Immature natural killer cell (primary cell): ENCODE data around the gene PTPRD. TPM values are rescaled to one million over a fixed set of nuclear protein-coding genes. Genes with fewer than 3 reads are reported as not detected.
"Not testable (repeated sequence)": the region's sequence is repeated elsewhere in the genome, so short reads cannot be mapped to it uniquely, and the experiment has no call there.

Experiments
- DNase-seq, 3 donors: peaks; one replicate each; pipeline ENCODE4 v3.0.0; 2022; ENCODE audit warnings: mixed read lengths in 1 of 3
- H3K27ac Mint-ChIP-seq, 6 donors: one replicate each; pipeline ENCODE4 v1.8.0; 2020; ENCODE audit warnings: mixed read lengths in 6 of 6, mild to moderate bottlenecking in 5 of 6, inconsistent platforms in 4 of 6, moderate library complexity in 3 of 6
- H3K27me3 Mint-ChIP-seq, 3 donors: one replicate each; pipeline ENCODE4 v1.8.0; 2020 to 2021; ENCODE audit warnings: low read depth in 3 of 3, mild to moderate bottlenecking in 3 of 3, mixed read lengths in 3 of 3, moderate library complexity in 3 of 3, inconsistent platforms in 1 of 3
- H3K36me3 Mint-ChIP-seq, 3 donors: one replicate each; pipeline ENCODE4 v1.8.0; 2020; ENCODE audit warnings: mixed read lengths in 3 of 3, inconsistent platforms in 2 of 3, mild to moderate bottlenecking in 2 of 3
- H3K4me1 Mint-ChIP-seq, 2 donors: one replicate each; pipeline ENCODE4 v1.8.0; 2020; ENCODE audit warnings: inconsistent platforms in 2 of 2, mild to moderate bottlenecking in 2 of 2, mixed read lengths in 2 of 2, moderate library complexity in 1 of 2
- H3K4me3 Mint-ChIP-seq, 5 donors: one replicate each; pipeline ENCODE4 v1.8.0; 2020; ENCODE audit warnings: mild to moderate bottlenecking in 5 of 5, mixed read lengths in 5 of 5, inconsistent platforms in 3 of 5, moderate library complexity in 3 of 5
- H3K9me3 Mint-ChIP-seq, 6 donors: one replicate each; pipeline ENCODE4 v1.8.0; 2020; ENCODE audit warnings: mild to moderate bottlenecking in 6 of 6, mixed read lengths in 6 of 6, inconsistent platforms in 4 of 6, moderate library complexity in 3 of 6
- polyA plus RNA-seq, 3 donors: library from polyadenylated mRNA; unstranded; fragments of 300-500 nt; fragmentation: Illumina TruSeq; gene quantifications; one replicate each; pipeline ENCODE4 v1.2.3, GENCODE V29; 2021

The PTPRD gene
- polyA plus RNA-seq, 3 donors from 2014 or later, result not detected

DNA sequence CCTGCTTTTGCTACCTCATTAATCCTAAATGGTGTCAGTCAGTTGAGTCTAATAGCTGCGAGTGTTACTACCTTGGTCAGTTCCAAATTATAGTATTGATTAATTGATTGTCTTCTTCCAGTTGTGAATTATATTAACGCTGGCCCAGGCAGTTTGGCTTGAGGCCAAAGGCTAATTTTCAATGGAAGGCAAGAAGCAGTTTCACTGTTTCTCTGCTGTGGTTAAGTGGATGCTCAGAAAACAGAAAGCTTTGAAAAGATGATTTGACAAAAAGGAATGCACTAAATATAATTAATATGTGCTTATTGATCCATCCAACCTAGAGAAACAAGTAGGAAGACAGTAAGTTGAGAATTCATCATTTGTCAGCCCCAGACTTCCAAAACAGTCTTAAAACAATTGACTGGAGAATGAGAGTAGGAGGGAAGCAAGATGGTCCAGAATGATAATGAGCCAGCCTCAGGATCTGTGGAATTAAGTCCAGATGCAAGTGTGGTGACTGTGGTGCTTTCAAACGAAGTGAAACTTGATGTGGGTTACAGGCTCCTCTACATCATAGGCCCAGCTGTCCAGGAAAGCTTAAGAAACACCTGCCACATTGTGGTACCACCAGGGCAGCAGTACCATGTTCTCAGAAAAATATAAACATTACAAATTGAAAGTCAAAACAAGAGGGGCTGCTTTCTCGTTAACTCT, 1442.2 kb downstream of the PTPRD start:
- Mint-ChIP-seq H3K36me3 (no peaks in the 10 kb centered on the region), H3K27ac (no peak overlapping the region)

DNA sequence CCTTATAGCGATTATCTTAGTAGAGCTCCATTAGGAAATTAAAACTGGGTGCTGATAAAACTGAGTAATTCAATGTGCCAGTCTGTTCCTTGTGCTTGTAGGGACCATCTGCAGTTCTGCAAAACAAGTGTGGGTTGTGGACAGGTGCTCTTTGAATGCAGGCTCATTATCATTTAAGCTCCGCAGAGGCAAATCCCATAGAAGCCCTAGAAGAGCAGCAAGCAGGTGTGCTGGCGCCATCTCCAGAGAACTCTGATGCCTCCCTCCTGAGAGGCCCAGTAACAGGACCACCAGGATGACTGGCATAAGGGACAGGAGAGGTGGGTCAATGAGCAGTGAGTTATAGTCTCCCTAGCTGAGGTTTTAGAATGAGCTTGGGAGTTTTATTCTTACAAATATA, 1470.8 kb downstream of the PTPRD start:
- no peak overlapping the region for H3K27ac Mint-ChIP-seq
- H3K36me3 Mint-ChIP-seq, result no peaks in the 10 kb centered on the region

More for the DNA sequence above, 1442.2 kb downstream of the PTPRD start:
- Mint-ChIP-seq H3K9me3 (peaks cover under 1 to 20% (median 7%) of the 10 kb centered on the region in 6 donors), H3K4me1 (no peaks in the 10 kb centered on the region), H3K27me3 (peaks cover 0 to under 1% (median 0%) of the 10 kb centered on the region in 3 donors), H3K4me3 (no peak overlapping the region)
- no peak for DNase-seq

DNA sequence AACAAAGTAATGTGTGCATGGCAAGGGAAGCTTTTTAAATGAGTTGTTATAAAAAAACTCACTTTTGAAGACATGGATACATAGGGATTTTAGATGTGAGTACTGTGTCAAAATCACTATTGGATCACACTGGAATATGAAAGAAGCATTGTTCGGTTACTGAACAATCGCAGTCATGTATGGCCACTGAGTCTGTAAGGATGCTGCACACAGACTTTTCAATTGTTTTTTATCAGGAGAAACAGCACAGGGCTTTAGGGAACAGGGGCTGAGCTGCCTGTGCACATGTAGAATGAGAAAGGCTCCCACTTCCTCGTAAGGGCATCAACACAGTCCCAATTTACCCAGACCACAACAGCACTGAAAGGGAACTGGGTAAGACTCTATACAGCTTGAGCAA, 1479.3 kb downstream of the PTPRD start:
- Mint-ChIP-seq H3K27ac (no peak overlapping the region), H3K4me3 (no peak overlapping the region), H3K27me3 (no peaks in the 10 kb centered on the region), H3K9me3 (peaks cover 1 to 9% (median 5%) of the 10 kb centered on the region in 6 donors), H3K4me1 (no peaks in the 10 kb centered on the region), H3K36me3 (peaks cover 0 to 3% (median 0%) of the 10 kb centered on the region in 3 donors)
- DNase-seq, result no peak

More for the DNA sequence above, 1470.8 kb downstream of the PTPRD start:
- Mint-ChIP-seq H3K27me3 (peaks cover 0 to 5% (median 0%) of the 10 kb centered on the region in 3 donors), H3K4me1 (no peaks in the 10 kb centered on the region), H3K4me3 (no peak overlapping the region), H3K9me3 (peaks cover 0 to 15% (median 2%) of the 10 kb centered on the region in 6 donors)
- no peak for DNase-seq

DNA sequence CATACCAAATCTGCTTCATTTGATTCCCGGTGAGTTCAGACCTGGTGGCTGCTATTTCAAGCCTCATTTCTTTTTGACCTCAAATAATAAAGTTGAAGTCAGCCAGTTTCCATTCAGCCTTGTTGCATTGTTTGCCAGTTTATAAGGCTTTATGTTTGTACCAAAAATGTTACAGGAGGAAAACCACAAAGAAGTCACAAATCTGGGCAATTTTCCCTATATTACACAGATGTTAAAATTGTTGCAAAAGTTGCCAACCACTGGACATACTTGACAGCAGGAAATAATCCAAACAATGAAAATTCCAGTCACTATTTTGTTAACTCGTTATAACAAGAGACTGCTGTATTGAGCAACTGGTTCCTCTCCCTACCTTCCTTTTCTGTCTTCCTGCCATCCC, 1488.2 kb downstream of the PTPRD start:
- Mint-ChIP-seq H3K4me3 (no peak overlapping the region), H3K27me3 (peaks cover 0 to 2% (median 0%) of the 10 kb centered on the region in 3 donors), H3K4me1 (no peaks in the 10 kb centered on the region), H3K9me3 (peaks cover 0 to 13% (median 7%) of the 10 kb centered on the region in 6 donors), H3K36me3 (no peaks in the 10 kb centered on the region), H3K27ac (no peak overlapping the region)
- DNase-seq, result no peak

DNA sequence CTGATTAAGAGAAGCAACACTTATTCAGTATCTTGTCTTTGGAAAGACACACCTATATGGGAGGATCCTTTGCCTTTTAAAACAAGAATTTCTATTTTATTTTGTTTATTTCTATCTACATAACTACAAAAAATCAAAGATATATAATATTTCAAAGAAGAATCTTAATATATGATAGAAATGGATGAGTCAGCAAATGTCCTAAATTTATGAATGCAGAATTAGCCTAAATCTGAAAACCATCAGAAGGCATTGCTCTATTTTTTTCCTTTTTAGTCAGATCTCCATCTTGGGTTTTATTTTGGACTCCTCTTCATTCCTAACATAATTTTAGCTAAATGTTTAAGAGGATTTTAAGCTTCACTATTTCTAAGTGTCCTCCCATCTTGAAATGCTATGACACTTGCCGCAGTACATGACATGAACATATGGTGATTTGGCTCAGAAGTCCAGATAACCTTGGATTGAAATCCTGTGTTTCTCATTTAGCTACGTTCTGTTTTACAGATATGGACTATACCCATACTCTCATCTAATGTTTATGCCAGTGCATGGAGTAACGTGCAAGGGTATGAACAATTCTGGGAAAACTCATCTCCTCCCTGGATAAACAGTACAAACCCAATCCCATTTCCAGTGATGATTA, 1490.4 kb downstream of the PTPRD start:
- H3K4me1 Mint-ChIP-seq, result no peaks in the 10 kb centered on the region
- no peaks in the 10 kb centered on the region for H3K36me3 Mint-ChIP-seq
- H3K27me3 Mint-ChIP-seq, result peaks cover 0 to 2% (median 0%) of the 10 kb centered on the region in 3 donors
- H3K27ac Mint-ChIP-seq, result no peak overlapping the region
- no peak for DNase-seq
- no peak overlapping the region for H3K4me3 Mint-ChIP-seq
- peaks cover 0 to 13% (median 7%) of the 10 kb centered on the region in 6 donors for H3K9me3 Mint-ChIP-seq

DNA sequence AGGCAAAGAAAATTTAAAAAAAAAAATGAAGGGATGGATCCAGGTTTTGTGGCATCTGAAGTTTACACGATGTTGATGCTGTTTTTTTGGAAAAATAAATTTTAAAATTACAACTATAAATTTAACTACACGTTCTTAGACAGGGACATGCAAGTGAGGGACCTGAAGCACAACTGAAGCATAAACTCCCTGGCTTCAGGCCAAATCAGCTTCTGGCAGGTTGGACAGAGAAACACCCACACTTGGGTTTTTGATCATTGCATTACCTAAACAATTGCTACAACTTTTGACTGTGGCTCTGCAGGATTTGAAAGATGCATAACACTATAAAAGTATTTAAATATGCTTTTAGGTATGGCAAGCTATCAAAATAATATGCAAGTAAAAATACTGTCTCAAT, 1494.9 kb downstream of the PTPRD start:
- Mint-ChIP-seq H3K27ac (no peak overlapping the region), H3K27me3 (no peaks in the 10 kb centered on the region), H3K36me3 (no peaks in the 10 kb centered on the region), H3K4me1 (no peaks in the 10 kb centered on the region), H3K4me3 (no peak overlapping the region), H3K9me3 (peaks cover 0 to 8% (median 4%) of the 10 kb centered on the region in 6 donors)
- no peak for DNase-seq

DNA sequence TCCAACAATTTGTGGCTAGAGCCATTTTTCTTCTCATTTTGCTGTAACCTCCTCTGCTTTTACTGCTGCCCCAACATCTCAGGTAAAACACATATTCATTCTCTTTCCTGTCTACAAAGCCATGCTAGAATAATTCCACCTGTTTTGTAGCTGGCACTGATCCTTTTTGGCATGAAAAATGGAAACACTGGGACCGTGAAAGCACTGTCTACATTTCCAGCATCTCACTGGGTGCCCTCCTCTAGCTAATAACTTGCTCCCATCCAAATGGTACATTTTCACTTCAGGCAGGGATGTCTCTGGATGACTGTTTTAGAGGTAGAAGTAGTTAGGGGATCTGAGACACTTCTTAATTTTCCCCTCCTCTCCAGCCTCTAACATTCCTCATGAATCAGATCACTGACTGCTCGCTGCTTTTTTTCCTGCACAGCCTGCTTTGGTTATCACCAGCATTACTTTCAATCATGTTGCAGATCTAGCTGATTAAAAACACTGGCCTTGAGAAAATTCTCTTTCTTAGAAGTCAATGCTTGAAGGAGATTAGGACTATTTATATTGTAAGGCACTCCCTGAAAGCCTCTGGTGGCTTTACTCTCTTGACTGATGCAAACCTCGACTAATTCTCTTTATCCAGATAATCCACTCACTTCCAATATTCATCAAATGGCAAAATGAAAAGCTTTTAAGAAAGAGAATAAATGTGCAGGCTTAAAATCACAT, 1500.6 kb downstream of the PTPRD start:
- Mint-ChIP-seq H3K9me3 (peaks cover 2 to 23% (median 6%) of the 10 kb centered on the region in 6 donors), H3K4me3 (no peak overlapping the region), H3K36me3 (peaks cover 0 to 3% (median 0%) of the 10 kb centered on the region in 3 donors), H3K27me3 (peaks cover 0 to 1% (median 0%) of the 10 kb centered on the region in 3 donors), H3K27ac (no peak overlapping the region), H3K4me1 (no peaks in the 10 kb centered on the region)
- no peak for DNase-seq

DNA sequence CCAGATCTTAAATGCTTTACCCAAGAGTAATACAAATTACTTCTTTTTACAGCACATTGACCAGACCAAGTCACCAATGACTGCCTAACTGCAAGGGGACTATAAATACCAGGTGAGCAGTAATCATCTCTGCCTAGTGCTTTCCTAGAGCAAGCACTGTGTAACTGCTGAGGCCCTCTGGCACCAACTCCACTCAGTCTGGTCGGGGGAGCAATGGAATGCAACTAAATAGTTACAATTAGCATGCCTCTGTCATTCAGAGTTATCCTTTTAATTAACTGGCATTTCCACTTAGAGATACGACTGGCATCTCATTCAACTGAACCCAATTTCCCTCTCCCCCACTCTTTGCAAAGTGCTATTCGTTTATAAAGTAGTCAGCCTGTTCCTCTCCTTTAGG, 1504.2 kb downstream of the PTPRD start:
- DNase-seq, result no peak
- Mint-ChIP-seq H3K9me3 (peaks cover 0 to 36% (median 7%) of the 10 kb centered on the region in 6 donors), H3K4me3 (no peak overlapping the region), H3K27ac (no peak overlapping the region), H3K27me3 (peaks cover 0 to 1% (median 0%) of the 10 kb centered on the region in 3 donors), H3K36me3 (peaks cover 0 to 3% (median 0%) of the 10 kb centered on the region in 3 donors), H3K4me1 (no peaks in the 10 kb centered on the region)

DNA sequence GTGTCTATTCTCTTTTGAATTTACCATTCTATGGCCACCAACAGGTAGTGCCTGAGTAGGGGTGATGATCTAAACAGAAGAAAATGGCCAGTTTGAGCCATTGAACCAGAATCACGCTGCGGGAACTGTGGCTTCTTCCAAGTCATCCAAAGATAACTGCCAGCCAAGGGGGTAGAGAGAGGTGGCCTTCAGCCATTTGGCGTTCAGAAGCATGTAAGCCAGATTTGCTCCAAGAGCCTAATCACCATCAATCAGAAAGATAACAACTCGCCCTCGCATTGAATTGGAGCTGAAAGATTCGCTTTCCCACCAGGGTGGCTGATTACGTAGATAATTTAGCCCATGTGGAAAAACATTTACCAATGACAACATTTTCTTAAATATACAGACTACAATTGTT, 1510.5 kb downstream of the PTPRD start:
- Mint-ChIP-seq H3K4me1 (no peaks in the 10 kb centered on the region), H3K36me3 (no peaks in the 10 kb centered on the region), H3K9me3 (peaks cover 0 to 15% (median 5%) of the 10 kb centered on the region in 6 donors), H3K27ac (no peak overlapping the region), H3K27me3 (no peaks in the 10 kb centered on the region), H3K4me3 (no peak overlapping the region)
- DNase-seq, result no peak

DNA sequence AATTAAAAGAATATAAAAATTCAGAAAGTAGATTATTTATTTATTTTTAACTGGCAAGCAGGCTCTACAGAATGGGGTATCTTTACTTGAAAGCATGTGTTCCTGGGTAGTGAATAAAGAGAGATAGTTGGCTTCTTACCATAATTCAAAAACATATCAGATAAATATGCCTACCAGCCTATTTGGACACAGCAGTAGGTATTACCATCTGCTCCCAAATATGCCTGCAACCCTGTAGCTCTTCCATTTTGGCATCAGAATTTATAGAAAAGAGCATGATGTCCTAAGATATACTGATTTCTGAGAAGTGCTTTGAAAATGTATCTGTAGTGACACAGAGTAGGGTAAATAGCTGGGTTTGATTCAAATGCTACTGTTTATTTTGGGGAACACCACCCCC, 1512.7 kb downstream of the PTPRD start:
- no peaks in the 10 kb centered on the region for H3K4me1 Mint-ChIP-seq
- no peak for DNase-seq
- H3K9me3 Mint-ChIP-seq, result peaks cover 0 to 9% (median 4%) of the 10 kb centered on the region in 6 donors
- H3K27ac Mint-ChIP-seq, result no peak overlapping the region
- H3K36me3 Mint-ChIP-seq, result no peaks in the 10 kb centered on the region
- H3K4me3 Mint-ChIP-seq, result no peak overlapping the region
- no peaks in the 10 kb centered on the region for H3K27me3 Mint-ChIP-seq

DNA sequence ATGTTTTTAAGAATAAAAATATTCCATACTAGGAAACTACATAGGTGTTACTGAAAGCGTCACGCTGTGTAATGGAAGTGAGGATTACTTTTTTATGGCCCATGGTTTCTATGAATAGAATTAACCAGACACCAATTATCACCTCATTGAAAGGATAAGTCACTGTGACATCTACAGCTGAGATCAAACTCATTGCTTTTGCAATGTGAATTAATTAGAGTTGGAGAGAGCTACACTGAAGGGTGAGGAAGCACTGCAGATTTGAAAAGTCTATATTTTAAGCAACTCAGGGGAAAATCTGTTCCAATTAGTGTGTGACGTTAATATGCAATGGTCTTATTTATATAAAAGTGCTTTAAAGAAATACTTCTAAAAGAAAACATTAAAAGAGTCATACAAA, 1513.2 kb downstream of the PTPRD start:
- no peak for DNase-seq
- no peak overlapping the region for H3K4me3 Mint-ChIP-seq
- peaks cover 0 to 9% (median 6%) of the 10 kb centered on the region in 6 donors for H3K9me3 Mint-ChIP-seq
- no peaks in the 10 kb centered on the region for H3K4me1 Mint-ChIP-seq
- no peak overlapping the region for H3K27ac Mint-ChIP-seq
- no peaks in the 10 kb centered on the region for H3K36me3 Mint-ChIP-seq
- H3K27me3 Mint-ChIP-seq, result no peaks in the 10 kb centered on the region

DNA sequence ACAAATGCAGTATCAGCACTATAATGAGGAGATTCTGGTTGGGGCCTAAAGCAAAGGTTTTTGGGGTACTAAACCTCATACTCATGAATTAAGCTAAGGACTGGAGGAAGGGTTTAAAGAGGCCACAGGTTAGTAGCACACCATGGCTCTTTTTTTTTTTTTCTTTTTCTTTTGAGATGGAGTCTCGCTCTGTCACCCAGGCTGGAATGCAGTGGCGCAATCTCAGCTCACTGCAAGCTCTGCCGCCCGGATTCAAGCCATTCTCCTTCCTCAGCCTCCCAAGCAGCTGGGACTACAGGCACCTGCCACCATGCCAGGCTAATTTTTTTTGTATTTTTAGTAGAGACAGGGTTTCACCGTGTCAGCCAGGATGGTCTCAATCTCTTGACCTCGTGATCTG, 1515.5 kb downstream of the PTPRD start:
- peaks cover 0 to 13% (median 5%) of the 10 kb centered on the region in 6 donors for H3K9me3 Mint-ChIP-seq
- not testable (repeated sequence) for H3K4me3 Mint-ChIP-seq, H3K27me3 Mint-ChIP-seq, DNase-seq, H3K27ac Mint-ChIP-seq, H3K4me1 Mint-ChIP-seq, H3K36me3 Mint-ChIP-seq

DNA sequence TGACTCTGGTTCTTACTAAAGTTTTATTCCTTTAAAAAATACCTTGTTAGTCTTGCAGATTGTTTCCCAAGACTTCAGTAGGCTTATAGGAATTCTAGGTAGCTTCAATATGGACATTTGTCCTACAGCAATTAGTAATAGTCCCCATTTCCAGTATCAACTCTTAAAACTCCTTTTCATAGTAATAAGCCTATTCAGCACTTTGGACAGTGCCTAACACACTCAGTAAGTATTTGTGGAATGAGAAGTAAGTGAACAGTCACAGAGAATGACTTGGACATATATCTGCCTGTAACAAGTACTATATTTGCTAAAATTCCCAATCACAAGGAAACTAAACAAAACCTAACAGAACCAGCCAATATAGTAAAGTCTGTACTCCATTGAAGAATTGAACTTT, 1521.4 kb downstream of the PTPRD start:
- Mint-ChIP-seq H3K36me3 (no peaks in the 10 kb centered on the region), H3K27me3 (peaks cover 0 to 2% (median 0%) of the 10 kb centered on the region in 3 donors)
- no peak for DNase-seq

DNA sequence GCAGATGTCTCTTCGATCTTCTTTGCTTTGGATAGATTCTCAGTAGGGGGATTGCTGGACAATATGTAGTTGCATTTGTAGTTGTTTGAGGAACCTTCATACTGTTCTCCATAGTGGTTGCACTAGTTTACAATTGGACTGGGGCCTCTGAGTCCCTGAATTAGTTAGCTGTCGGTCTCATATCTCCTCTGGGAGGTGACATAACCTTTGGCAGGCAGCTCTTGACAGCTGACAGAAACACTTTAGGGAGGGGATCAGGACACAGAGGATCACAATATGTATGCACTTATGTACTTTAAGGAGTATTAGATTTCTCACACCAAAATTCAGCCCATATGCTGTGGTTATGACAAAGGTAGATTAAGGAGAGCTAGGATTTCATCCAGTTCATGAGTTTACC, 1533.3 kb downstream of the PTPRD start:
- peaks cover 0 to 4% (median 0%) of the 10 kb centered on the region in 3 donors for H3K36me3 Mint-ChIP-seq
- H3K27me3 Mint-ChIP-seq, result peaks cover 0 to 2% (median 2%) of the 10 kb centered on the region in 3 donors
- no peak for DNase-seq
- H3K4me3 Mint-ChIP-seq, result no peak overlapping the region
- H3K9me3 Mint-ChIP-seq, result peaks cover 26 to 49% (median 31%) of the 10 kb centered on the region in 6 donors
- no peaks in the 10 kb centered on the region for H3K4me1 Mint-ChIP-seq
- no peak overlapping the region for H3K27ac Mint-ChIP-seq

More for the DNA sequence above, 1521.4 kb downstream of the PTPRD start:
- H3K4me3 Mint-ChIP-seq, result no peak overlapping the region
- H3K4me1 Mint-ChIP-seq, result no peaks in the 10 kb centered on the region
- H3K27ac Mint-ChIP-seq, result no peak overlapping the region
- H3K9me3 Mint-ChIP-seq, result peaks cover 0 to 26% (median 8%) of the 10 kb centered on the region in 6 donors
